GM19372 (cell line): ENCODE results near the gene CSTB.

ENCODE experiments used
- ATAC-seq: cut with Tn5 transposase; IDR thresholded peaks from one replicate; pipeline ENCODE4 v1.9.1; 2021; ENCODE audit warnings: mild to moderate bottlenecking, low read depth, moderate library complexity; ENCODE audit not compliant: unreplicated experiment

Gene CSTB

GRCh38 chr21:43769325-43769958 is 6.7 kb downstream of the CSTB start:
- no peak for ATAC-seq

- ATAC-seq, result no peak
Observed at GRCh38 chr21:43768868-43769167, 7.3 kb downstream of the CSTB start.

- ATAC-seq, result no peak
Observed at GRCh38 chr21:43767984-43768867, 7.9 kb downstream of the CSTB start.

GRCh38 chr21:43767498-43767983 is 8.6 kb downstream of the CSTB start:
- no peak for ATAC-seq

- ATAC-seq, result no peak
Observed at GRCh38 chr21:43766734-43767497, 9.2 kb downstream of the CSTB start.

GRCh38 chr21:43764576-43765495 is 11.3 kb downstream of the CSTB start:
- no peak for ATAC-seq

GRCh38 chr21:43763901-43764523 is 12.1 kb downstream of the CSTB start:
- ATAC-seq, result no peak

GRCh38 chr21:43762303-43763128 is 13.6 kb downstream of the CSTB start:
- ATAC-seq, result no peak

- no peak for ATAC-seq
Observed at GRCh38 chr21:43761886-43762285, 14.2 kb downstream of the CSTB start.

- ATAC-seq, result no peak
Observed at GRCh38 chr21:43760391-43760958, 15.6 kb downstream of the CSTB start.

- no peak for ATAC-seq
Observed at GRCh38 chr21:43759651-43760050, 16.5 kb downstream of the CSTB start.

GRCh38 chr21:43758811-43759210 is 17.3 kb downstream of the CSTB start:
- no peak for ATAC-seq

GRCh38 chr21:43758111-43758641 is 17.9 kb downstream of the CSTB start:
- ATAC-seq, result no peak

GRCh38 chr21:43757601-43758000 is 18.5 kb downstream of the CSTB start:
- no peak for ATAC-seq

- no peak for ATAC-seq
Observed at GRCh38 chr21:43755820-43756594, 20.1 kb downstream of the CSTB start.

GRCh38 chr21:43754948-43755781 is 20.9 kb downstream of the CSTB start:
- no peak for ATAC-seq

- ATAC-seq, result no peak
Observed at GRCh38 chr21:43753439-43753799, 22.7 kb downstream of the CSTB start.
